H1 (cell line): ENCODE data around the gene B3GALT4. TPM values are rescaled to one million over a fixed set of nuclear protein-coding genes. Genes with fewer than 3 reads are reported as not detected.

Source experiments
- BACH1 ChIP-seq: IDR thresholded peaks from 2 replicates; pipeline ENCODE4 v1.6.1; 2012; ENCODE audit warnings: low read length, improper control_type of control experiment
- CBX8 ChIP-seq: fragments of 300-800, 300-1000 bp; sonication (generic); IDR thresholded peaks from 2 replicates; pipeline ENCODE4 v1.7.1; 2016; ENCODE audit warnings: low read depth, low read length, borderline replicate concordance
- EGR1 ChIP-seq: IDR thresholded peaks from 2 replicates; pipeline ENCODE4 v1.6.1; 2011; ENCODE audit warnings: low read depth, low read length, borderline replicate concordance
- EZH2 ChIP-seq: fragments of 200-600 bp; sonication (generic); IDR thresholded peaks from 2 replicates; pipeline ENCODE4 v1.7.1; 2012; ENCODE audit warnings: low read depth, mild to moderate bottlenecking, moderate library complexity, low read length, inconsistent platforms; ENCODE audit not compliant: severe bottlenecking
- HDAC6 ChIP-seq: IDR thresholded peaks from one replicate; pipeline ENCODE4 v1.7.1; 2012; ENCODE audit warnings: low read depth, mild to moderate bottlenecking, inconsistent platforms, low read length, moderate library complexity
- JUN ChIP-seq: IDR thresholded peaks from 2 replicates; pipeline ENCODE4 v1.6.1; 2011; ENCODE audit warnings: low read depth, mild to moderate bottlenecking, improper control_type of control experiment, low read length
- JUND ChIP-seq: IDR thresholded peaks from 2 replicates; pipeline ENCODE4 v1.6.1; 2011; ENCODE audit warnings: mild to moderate bottlenecking, improper control_type of control experiment, low read length
- KDM1A ChIP-seq: fragments of 200-600, 300-600 bp; sonication (generic); IDR thresholded peaks from 2 replicates; pipeline ENCODE4 v1.7.1; 2016; ENCODE audit warnings: mild to moderate bottlenecking, low read length, borderline replicate concordance
- KDM4A ChIP-seq: IDR thresholded peaks from one replicate; pipeline ENCODE4 v1.7.1; 2012; ENCODE audit warnings: low read depth, mild to moderate bottlenecking, moderate library complexity, low read length, inconsistent platforms; ENCODE audit not compliant: severe bottlenecking
- KDM5A ChIP-seq: fragments of 200-600 bp; IDR thresholded peaks from 2 replicates; pipeline ENCODE4 v1.7.1; 2012; ENCODE audit warnings: mild to moderate bottlenecking, low read length, inconsistent platforms, mixed read lengths
- MAFK ChIP-seq: IDR thresholded peaks from 2 replicates; pipeline ENCODE4 v1.6.1; 2012; ENCODE audit warnings: low read depth, mild to moderate bottlenecking, improper control_type of control experiment, low read length
- PHF8 ChIP-seq: fragments of 200-600 bp; sonication (generic); conservative IDR thresholded peaks from 2 replicates; pipeline ENCODE4 v1.7.1; 2012; ENCODE audit warnings: low read depth, mild to moderate bottlenecking, inconsistent platforms, low read length, moderate library complexity
- POU5F1 ChIP-seq: IDR thresholded peaks from 2 replicates; pipeline ENCODE4 v1.6.1; 2011; ENCODE audit warnings: low read depth, mild to moderate bottlenecking, low read length, moderate library complexity
- RAD21 ChIP-seq, 2 experiments: IDR thresholded peaks in 1 of 2; conservative IDR thresholded peaks in 1 of 2; 2 replicates each; pipeline ENCODE4 v1.6.1; 2011; ENCODE audit warnings: low read depth in 2 of 2, low read length in 2 of 2, improper control_type of control experiment in 1 of 2, inconsistent platforms in 1 of 2, mild to moderate bottlenecking in 1 of 2, moderate library complexity in 1 of 2
- RBBP5 ChIP-seq: IDR thresholded peaks from 2 replicates; pipeline ENCODE4 v1.7.1; 2012; ENCODE audit warnings: low read depth, mild to moderate bottlenecking, inconsistent platforms, low read length, moderate library complexity, borderline replicate concordance
- SIX5 ChIP-seq: IDR thresholded peaks from 2 replicates; pipeline ENCODE4 v1.6.1; 2011; ENCODE audit warnings: mild to moderate bottlenecking, low read depth, low read length
- TAF7 ChIP-seq: optimal IDR thresholded peaks from 2 replicates; pipeline ENCODE3; 2011; ENCODE audit warnings: low read depth, mild to moderate bottlenecking, inconsistent platforms, low read length, moderate library complexity, borderline replicate concordance
- YY1 ChIP-seq: IDR thresholded peaks from 2 replicates; pipeline ENCODE4 v1.6.1; 2011; ENCODE audit warnings: low read depth, mild to moderate bottlenecking, low read length
- polyA plus RNA-seq, 7 experiments: library from polyadenylated mRNA; depleted of rRNA in 3 of 7; stranded (reverse) in 5 of 7; unstranded in 2 of 7; fragments of >200 nt in 5 of 7; fragments of 200-250 nt in 2 of 7; gene quantifications; 1 replicate in 5 of 7; 2 replicates in 1 of 7; 4 replicates in 1 of 7; pipeline versions ENCODE4 v1.2.1 to v1.2.3, GENCODE V29; 2011 to 2013; ENCODE audit warnings: missing spikeins in 2 of 7, mixed read lengths in 2 of 7
- total RNA-seq: library from RNA; stranded (reverse); fragmentation: NEBNext Ultra II Directional; extraction: Animal tissue kit (Norgen Biotek cat#: 25700); gene quantifications from 2 replicates; pipeline ENCODE4 v1.2.1, GENCODE V29; 2021
- TF ChIP-seq, protein P1 (sequence below): IDR thresholded peaks from 2 replicates; pipeline ENCODE4 v1.6.1; 2012; ENCODE audit warnings: inconsistent platforms
- TF ChIP-seq, protein P2 (sequence below): IDR thresholded peaks from 2 replicates; pipeline ENCODE4 v1.6.1; 2012; ENCODE audit warnings: low read length, inconsistent platforms

The B3GALT4 gene
- total and polyA plus RNA-seq, 2 of the 8 experiments (the other 6 are each of a cell fraction or from before 2014, with no cell fraction given) = 2.2 to 3.0 TPM

- TF ChIP-seq BACH1 (no peak; the same call in 1 of the 2 replicates), KDM5A (no peak), RAD21 (IDR thresholded peaks at IDR 0.05 in 1 of 2, conservative IDR thresholded peaks at IDR 0.05 in 1 of 2; ENCODE audit: low read depth in 2 of 2, low read length in 2 of 2) (no peak), RBBP5 (peak; percentile 46; the same call in 1 of the 2 replicates), CBX8 (no peak), HDAC6 (no peak), POU5F1 (no peak), EGR1 (no peak), MAFK (no peak), JUND (no peak), SIX5 (no peak), YY1 (no peak), EZH2 (no peak), KDM4A (peak; percentile 70), KDM1A (no peak), TAF7 (no peak), PHF8 (0 out of 2 replicates have a peak, but pooled peaks have one; percentile 41), JUN (no peak)
- TF ChIP-seq, protein P1, sequence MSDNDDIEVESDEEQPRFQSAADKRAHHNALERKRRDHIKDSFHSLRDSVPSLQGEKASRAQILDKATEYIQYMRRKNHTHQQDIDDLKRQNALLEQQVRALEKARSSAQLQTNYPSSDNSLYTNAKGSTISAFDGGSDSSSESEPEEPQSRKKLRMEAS = no peak
- TF ChIP-seq, protein P2, sequence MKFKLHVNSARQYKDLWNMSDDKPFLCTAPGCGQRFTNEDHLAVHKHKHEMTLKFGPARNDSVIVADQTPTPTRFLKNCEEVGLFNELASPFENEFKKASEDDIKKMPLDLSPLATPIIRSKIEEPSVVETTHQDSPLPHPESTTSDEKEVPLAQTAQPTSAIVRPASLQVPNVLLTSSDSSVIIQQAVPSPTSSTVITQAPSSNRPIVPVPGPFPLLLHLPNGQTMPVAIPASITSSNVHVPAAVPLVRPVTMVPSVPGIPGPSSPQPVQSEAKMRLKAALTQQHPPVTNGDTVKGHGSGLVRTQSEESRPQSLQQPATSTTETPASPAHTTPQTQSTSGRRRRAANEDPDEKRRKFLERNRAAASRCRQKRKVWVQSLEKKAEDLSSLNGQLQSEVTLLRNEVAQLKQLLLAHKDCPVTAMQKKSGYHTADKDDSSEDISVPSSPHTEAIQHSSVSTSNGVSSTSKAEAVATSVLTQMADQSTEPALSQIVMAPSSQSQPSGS = no peak
Measured at GRCh38 chr6:33313709-33314514, 37.0 kb downstream of the B3GALT4 start, which contains the start of gene TAPBP (continued).
